Measurements from ENCODE around the gene ZC3H12D. TPM values are rescaled to one million over a fixed set of nuclear protein-coding genes. Genes with fewer than 3 reads are reported as not detected.

ZC3H12D gene
- total and polyA plus RNA-seq, 2 of the 13 experiments (the other 11 are each of a cell fraction or from before 2014, with no cell fraction given), result 1.2 to 2.7 TPM

GRCh38 chr6:149484733-149485700, at the start of gene ZC3H12D (continued):
- TF ChIP-seq REST (IDR thresholded peaks at IDR 0.05; ENCODE audit: borderline replicate concordance in 1 of 2, low read depth in 1 of 2, low read length in 2 of 2) (peak in 1 of 2 experiments; percentile 11; a peak in 1 of 4 replicates), ZNF546 (CRISPR knock-in tag; conservative IDR thresholded peaks at IDR 0.05) (peak; percentile 41; the same call in 1 of the 2 replicates), FUBP1 (CRISPR knock-in tag; IDR thresholded peaks at IDR 0.05; ENCODE audit: borderline replicate concordance) (peak; percentile 98), WIZ (CRISPR knock-in tag; IDR thresholded peaks at IDR 0.05) (peak; percentile 90), ZNF441 (CRISPR knock-in tag; IDR thresholded peaks at IDR 0.05; ENCODE audit: borderline replicate concordance) (peak; percentile 80), ATF5 (CRISPR knock-in tag; IDR thresholded peaks at IDR 0.05; ENCODE audit: low read depth) (no peak), TFDP1 (CRISPR knock-in tag; IDR thresholded peaks at IDR 0.05; ENCODE audit: borderline replicate concordance) (peak; percentile 73), ZNF430 (CRISPR knock-in tag; IDR thresholded peaks at IDR 0.05) (no peak; the same call in none of the 2 replicates), TBL1XR1 (IDR thresholded peaks at IDR 0.05; ENCODE audit: borderline replicate concordance, low read length, partially characterized antibody) (peak; percentile 19), TFDP2 (CRISPR knock-in tag; IDR thresholded peaks at IDR 0.05) (peak; percentile 52), ZNF564 (CRISPR knock-in tag; IDR thresholded peaks at IDR 0.05) (peak; percentile 52; the same call in 1 of the 2 replicates), ERF (CRISPR knock-in tag; IDR thresholded peaks at IDR 0.05) (peak; percentile 91; the same call in 1 of the 2 replicates), ZBTB42 (CRISPR knock-in tag; IDR thresholded peaks at IDR 0.05) (no peak; the same call in 1 of the 2 replicates), IRF9 (CRISPR knock-in tag; IDR thresholded peaks at IDR 0.05; ENCODE audit: borderline replicate concordance) (peak; percentile 81; the same call in 1 of the 2 replicates), NCOA2 (CRISPR knock-in tag; IDR thresholded peaks at IDR 0.05) (peak; percentile 60)

Data from HepG2 (cell line).